HepG2 (cell line): ENCODE results near the gene CCDC178. TPM values are rescaled to one million over a fixed set of nuclear protein-coding genes. Genes with fewer than 3 reads are reported as not detected.

Experiments
- ATAC-seq: fragments of 200-7000 bp; cut with Tn5 transposase; 3 replicates; pipeline ENCODE4 v1.9.1; 2020; ENCODE audit warnings: mild to moderate bottlenecking, moderate library complexity
- BruUV-seq: library from RNA; stranded (reverse); fragments of 400-500 nt; replicated peaks from 2 replicates; lab custom pipeline; 2021; lab: Mats Ljungman, UMichigan
- CTCF ChIA-PET: fragments of 300-600 bp; formaldehyde crosslinking; extraction: SDS; loops from one replicate; lab custom pipeline; 2021; ENCODE audit warnings: low total read pairs, inconsistent platforms, low intra/inter-chr PET ratio; lab: Yijun Ruan, JAX
- POLR2A ChIA-PET: fragments of 350-600 bp; sonication (Branson Sonifier 250); formaldehyde crosslinking; loops from one replicate; lab custom pipeline; 2020; ENCODE audit warnings: antibody characterized with exemption, inconsistent platforms; lab: Yijun Ruan, JAX
- DNase-seq: peaks from one replicate; pipeline ENCODE4 v3.0.0-alpha.2; 2015; ENCODE audit warnings: low spot score
- FAIRE-seq: peaks from 3 replicates; lab custom pipeline; 2011; peaks lifted over from hg19 to GRCh38; lab: Jason Lieb, UNC
- H2AFZ ChIP-seq: one replicate; pipeline ENCODE4 v1.6.1; 2011; ENCODE audit warnings: low read length, inconsistent platforms
- H3K27ac ChIP-seq: fragments of 300-600 bp; 3 replicates; pipeline ENCODE4 v1.8.0; 2011; ENCODE audit warnings: mixed run types, mild to moderate bottlenecking, mixed read lengths, low read length, inconsistent platforms; ENCODE audit not compliant: insufficient read depth; ENCODE audit errors: extremely low read length
- H3K27me3 ChIP-seq, 2 experiments: fragments of 200-600 bp in 1 of 2; 2 replicates in 1 of 2; 3 replicates in 1 of 2; pipeline versions ENCODE4 v1.6.0 to v1.8.0; 2011; ENCODE audit warnings: low read length in 2 of 2, mild to moderate bottlenecking in 2 of 2, moderate library complexity in 2 of 2, inconsistent platforms in 1 of 2; ENCODE audit not compliant: insufficient read depth in 2 of 2, control insufficient read depth in 1 of 2
- H3K36me3 ChIP-seq, 2 experiments: fragments of 200-600 bp in 1 of 2; replicated peaks in 1 of 2; 2 replicates in 1 of 2; 3 replicates in 1 of 2; pipeline versions ENCODE4 v1.5.1 to v1.8.0; 2011; ENCODE audit warnings: low read length in 2 of 2, inconsistent platforms in 1 of 2; ENCODE audit not compliant: insufficient read depth in 2 of 2, control insufficient read depth in 1 of 2
- H3K4me1 ChIP-seq: 2 replicates; pipeline ENCODE4 v1.5.1; 2012; ENCODE audit warnings: low read length, inconsistent platforms; ENCODE audit not compliant: insufficient read depth
- H3K4me2 ChIP-seq: 2 replicates; pipeline ENCODE4 v1.6.0; 2011; ENCODE audit warnings: low read depth, low read length, inconsistent platforms
- H3K4me3 ChIP-seq, 3 experiments: fragments of 200-600 bp in 1 of 3; sonication (generic), shearing (Covaris generic) in 1 of 3; replicated peaks in 1 of 3; 2 replicates each; pipeline ENCODE4 v1.5.1; 2011 to 2016; ENCODE audit warnings: low read length in 3 of 3, inconsistent platforms in 2 of 3, low read depth in 2 of 3, mild to moderate bottlenecking in 2 of 3, control low read depth in 1 of 3, mixed read lengths in 1 of 3; ENCODE audit not compliant: insufficient read depth in 1 of 3
- H3K79me2 ChIP-seq: one replicate; pipeline ENCODE4 v1.6.1; 2011; ENCODE audit warnings: low read length, inconsistent platforms; ENCODE audit not compliant: insufficient read depth
- H3K9ac ChIP-seq: 2 replicates; pipeline ENCODE4 v1.6.0; 2011; ENCODE audit warnings: mild to moderate bottlenecking, low read depth, low read length, inconsistent platforms; ENCODE audit not compliant: insufficient read depth
- H3K9me3 ChIP-seq: 2 replicates; pipeline ENCODE4 v1.5.1; 2012; ENCODE audit warnings: mild to moderate bottlenecking, low read length
- H4K20me1 ChIP-seq: 2 replicates; pipeline ENCODE4 v1.6.0; 2011; ENCODE audit warnings: inconsistent platforms, mild to moderate bottlenecking, low read length, moderate library complexity; ENCODE audit not compliant: insufficient read depth
- CENPBD1 ChIP-seq: sonication (generic); formaldehyde crosslinking; IDR thresholded peaks from 2 replicates; pipeline ENCODE4 v1.8.0; 2022; ENCODE audit warnings: missing genetic modification reagents, low read depth, mild to moderate bottlenecking, borderline replicate concordance
- KAT8 ChIP-seq: IDR thresholded peaks from 2 replicates; pipeline ENCODE4 v1.6.1; 2016; ENCODE audit warnings: missing genetic modification reagents, missing compliant biosample characterization
- KDM3A ChIP-seq: IDR thresholded peaks from 2 replicates; pipeline ENCODE4 v1.6.1; 2018; ENCODE audit warnings: low read depth, missing compliant biosample characterization
- KLF15 ChIP-seq: sonication (generic); formaldehyde crosslinking; IDR thresholded peaks from 2 replicates; pipeline ENCODE4 v1.8.1; 2023; ENCODE audit warnings: borderline replicate concordance, mild to moderate bottlenecking, inconsistent platforms, missing genetic modification reagents, mixed read lengths
- MED13 ChIP-seq: sonication (generic); formaldehyde crosslinking; IDR thresholded peaks from 2 replicates; pipeline ENCODE4 v1.5.0; 2020; ENCODE audit warnings: missing genetic modification reagents
- PHF8 ChIP-seq: sonication (generic); formaldehyde crosslinking; IDR thresholded peaks from 2 replicates; pipeline ENCODE4 v1.5.0; 2020; ENCODE audit warnings: missing genetic modification reagents
- SAFB2 ChIP-seq: sonication (generic); formaldehyde crosslinking; IDR thresholded peaks from 2 replicates; pipeline ENCODE4 v1.5.1; 2020; ENCODE audit warnings: missing genetic modification reagents, low read depth, mild to moderate bottlenecking, borderline replicate concordance
- SETDB1 ChIP-seq: sonication (generic); formaldehyde crosslinking; IDR thresholded peaks from 2 replicates; pipeline ENCODE4 v1.5.1; 2020; ENCODE audit warnings: missing genetic modification reagents, mild to moderate bottlenecking, borderline replicate concordance
- TARDBP ChIP-seq: sonication (generic); formaldehyde crosslinking; IDR thresholded peaks from 2 replicates; pipeline ENCODE4 v1.8.0; 2022; ENCODE audit warnings: mild to moderate bottlenecking, missing genetic modification reagents
- YY1 ChIP-seq: IDR thresholded peaks from 2 replicates; pipeline ENCODE4 v1.6.1; 2011; ENCODE audit warnings: low read length, low read depth, moderate library complexity, mild to moderate bottlenecking; ENCODE audit not compliant: insufficient read depth, insufficient replicate concordance
- ZBTB42 ChIP-seq: sonication (generic); formaldehyde crosslinking; IDR thresholded peaks from 2 replicates; pipeline ENCODE4 v1.5.0; 2020; ENCODE audit warnings: mild to moderate bottlenecking, missing genetic modification reagents
- ZC3H4 ChIP-seq: sonication (generic); formaldehyde crosslinking; IDR thresholded peaks from 2 replicates; pipeline ENCODE4 v1.4.0; 2020; ENCODE audit warnings: missing genetic modification reagents, borderline replicate concordance
- ZGPAT ChIP-seq: IDR thresholded peaks from 2 replicates; pipeline ENCODE4 v1.6.1; 2016; ENCODE audit warnings: mild to moderate bottlenecking
- ZNF10 ChIP-seq: sonication (generic); formaldehyde crosslinking; IDR thresholded peaks from 2 replicates; pipeline ENCODE4 v1.4.0; 2020; ENCODE audit warnings: mild to moderate bottlenecking, low read depth, missing genetic modification reagents, borderline replicate concordance
- ZNF160 ChIP-seq: sonication (generic); formaldehyde crosslinking; IDR thresholded peaks from 2 replicates; pipeline ENCODE4 v1.8.0; 2022; ENCODE audit warnings: mild to moderate bottlenecking, inconsistent platforms, missing genetic modification reagents
- ZNF710 ChIP-seq: sonication (generic); formaldehyde crosslinking; IDR thresholded peaks from 2 replicates; pipeline ENCODE4 v1.5.0; 2020; ENCODE audit warnings: mild to moderate bottlenecking, missing genetic modification reagents, borderline replicate concordance
- ZNF790 ChIP-seq: sonication (generic); formaldehyde crosslinking; IDR thresholded peaks from 2 replicates; pipeline ENCODE4 v1.8.0; 2022; ENCODE audit warnings: missing genetic modification reagents, mild to moderate bottlenecking, borderline replicate concordance
- WGBS: methylation state at CpG from one replicate; pipeline ENCODE4 v1.1.6; 2017; ENCODE audit warnings: low lambda C conversion rate; 5-methylcytosine and 5-hydroxymethylcytosine counted together
- in situ Hi-C: cut with HindIII; loops from 2 replicates; pipeline ENCODE4 v1.10.0; 2017; ENCODE audit warnings: low pct_unique_long_range_greater_than_20kb; ENCODE audit not compliant: extremely low pct_ligation_motif_present
- intact Hi-C: fragments of 100-400 bp; cut with micrococcal nuclease; formaldehyde crosslinking; loops from one replicate; pipeline ENCODE4 v1.10.0; 2022; ENCODE audit not compliant: unreplicated experiment
- polyA plus RNA-seq, 8 experiments: library from polyadenylated mRNA; depleted of rRNA in 3 of 8; stranded (reverse) in 7 of 8; unstranded in 1 of 8; fragments of >200 nt; fragmentation: Illumina TruSeq in 4 of 8; extraction: Trizol in 4 of 8; gene quantifications; 2 replicates each; pipeline versions ENCODE4 v1.2.1 to v1.2.3, GENCODE V29; 2011 to 2016; ENCODE audit warnings: low read depth in 4 of 8, missing spikeins in 1 of 8, mixed read lengths in 1 of 8; ENCODE audit not compliant: insufficient read depth in 1 of 8
- total RNA-seq, 5 experiments: library from RNA; depleted of rRNA; stranded (reverse); fragments of >200 nt; fragmentation: Illumina TruSeq; extraction: Trizol; gene quantifications; 2 replicates each; pipeline ENCODE4 v1.2.3, GENCODE V29; 2016; ENCODE audit warnings: low read depth in 1 of 5

CCDC178 gene
- total and polyA plus RNA-seq, 2 of the 13 experiments (the other 11 are each of a cell fraction or from before 2014, with no cell fraction given) = not detected

- no peak for TF ChIP-seq ZBTB42 (CRISPR knock-in tag)
Observed at GRCh38 chr18:33146014-33146413, 294.5 kb downstream of the CCDC178 start (continued).

- ATAC-seq = no peak
- 0% methylated on average over 2 of the region's 2 CpGs for WGBS
- H3K27ac ChIP-seq = no peak overlapping the region
- H4K20me1 ChIP-seq = no peaks in the 10 kb centered on the region
- no peaks in the 10 kb centered on the region for H3K79me2 ChIP-seq
- no TSS peak for BruUV-seq
- no peak overlapping the region for H3K9ac ChIP-seq
- H3K4me3 ChIP-seq = no peak overlapping the region
- H3K27me3 ChIP-seq = no peaks in the 10 kb centered on the region
- POLR2A ChIA-PET = no interaction called here
- no peaks in the 10 kb centered on the region for H3K4me1 ChIP-seq
- no peak for FAIRE-seq
- H3K4me2 ChIP-seq = no peak overlapping the region
- in situ Hi-C loops (no loop called here), intact Hi-C loops (no loop called here)
- H3K9me3 ChIP-seq = no peaks in the 10 kb centered on the region
- TF ChIP-seq ZNF10 (CRISPR knock-in tag) = no peak
- TF ChIP-seq KAT8 (CRISPR knock-in tag) = no peak
- TF ChIP-seq MED13 (CRISPR knock-in tag) = no peak
- no peak for TF ChIP-seq SAFB2 (CRISPR knock-in tag)
- TF ChIP-seq ZGPAT (CRISPR knock-in tag) = no peak
- TF ChIP-seq ZC3H4 (CRISPR knock-in tag) = no peak
- TF ChIP-seq ZNF710 (CRISPR knock-in tag) = no peak
- TF ChIP-seq KLF15 (CRISPR knock-in tag) = no peak
- no peak for TF ChIP-seq KDM3A (CRISPR knock-in tag)
- TF ChIP-seq PHF8 (CRISPR knock-in tag) = no peak
- TF ChIP-seq SETDB1 = no peak
- TF ChIP-seq ZNF160 (CRISPR knock-in tag) = no peak
- no peak for TF ChIP-seq ZNF790 (CRISPR knock-in tag)
- TF ChIP-seq TARDBP (CRISPR knock-in tag) = no peak
- TF ChIP-seq CENPBD1 (CRISPR knock-in tag) = no peak
- no peak for TF ChIP-seq YY1
- H2AFZ ChIP-seq = no peak overlapping the region
- CTCF ChIA-PET = no interaction called here
- DNase-seq = no peak
- H3K36me3 ChIP-seq = no peaks in the 10 kb centered on the region
Observed at GRCh38 chr18:33135951-33136660, 304.4 kb downstream of the CCDC178 start.
